Stimulated activated CD4-positive, alpha-beta T cell treated with anti-CD3 and anti-CD28 coated beads, Interleukin-1b, Interleukin-23, amount 100 ng/mL, for 24 hours (primary cell): ENCODE data around the gene IFRD2.
"Not testable (repeated sequence)": the region's sequence is repeated elsewhere in the genome, so short reads cannot be mapped to it uniquely, and the experiment has no call there.

Source experiments
- DNase-seq, 4 experiments: peaks; one replicate each; pipeline ENCODE4 v3.0.0-alpha.2; 2020; ENCODE audit warnings: low read depth in 4 of 4, low spot score in 1 of 4

IFRD2 gene

DNA sequence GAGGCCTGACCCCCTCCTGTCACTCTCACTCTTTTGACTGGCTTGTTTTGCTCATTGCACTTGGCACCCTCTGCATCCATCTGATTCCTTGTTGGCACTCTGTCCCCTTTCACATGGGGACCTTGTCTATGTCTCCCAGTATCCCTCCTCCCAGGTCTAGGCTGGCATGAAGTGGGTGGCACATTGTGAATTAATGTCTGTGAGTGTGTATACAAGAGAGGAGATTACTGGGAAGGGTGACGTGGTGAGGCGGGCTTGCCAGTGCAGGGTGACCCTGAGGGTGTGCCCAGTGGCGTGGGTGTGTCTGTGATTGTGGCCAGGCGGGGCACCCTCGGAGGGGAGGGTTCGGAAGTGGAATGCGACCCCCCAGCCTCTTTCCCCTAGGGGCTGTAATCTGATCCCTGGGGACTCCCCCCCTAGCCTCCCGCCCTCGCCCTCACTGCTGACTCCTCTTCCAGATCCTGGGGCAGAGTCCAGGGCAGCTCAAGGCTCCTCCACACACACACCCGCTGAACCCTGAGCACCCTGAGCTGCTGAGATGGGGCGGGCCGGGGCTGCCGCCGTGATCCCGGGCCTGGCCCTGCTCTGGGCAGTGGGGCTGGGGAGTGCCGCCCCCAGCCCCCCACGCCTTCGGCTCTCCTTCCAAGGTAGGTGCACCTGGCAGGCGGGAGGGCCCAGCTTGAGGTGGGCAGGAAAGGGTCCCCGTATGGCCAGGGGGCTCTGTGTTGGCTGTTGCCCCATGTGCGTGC is 23.4 kb downstream of the IFRD2 start, which contains the start of gene SEMA3B:
Gene SEMA3B (plus strand): TSS at position 445 of the 749 bp plus-strand sequence. CDS start 94 bp downstream, at position 539.
- no peak for DNase-seq

DNA sequence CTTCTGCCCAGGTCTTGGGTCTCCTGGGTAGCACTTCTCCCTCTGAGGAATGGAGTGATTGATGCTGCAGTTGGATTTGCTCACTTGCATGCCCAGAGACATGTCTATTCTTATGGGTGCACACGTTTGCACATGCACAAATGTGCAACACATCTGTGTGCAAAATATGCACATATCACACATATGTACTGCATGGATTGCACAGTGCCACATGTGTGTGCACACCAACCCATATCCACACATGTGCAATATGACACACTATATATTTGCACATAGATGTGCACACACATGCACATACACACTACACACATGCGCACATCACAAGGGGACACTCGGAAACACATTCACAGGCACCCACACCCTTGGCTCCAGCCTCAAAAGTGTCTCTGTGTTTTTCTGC is 24.0 kb downstream of the IFRD2 start:
- DNase-seq: no peak

DNA sequence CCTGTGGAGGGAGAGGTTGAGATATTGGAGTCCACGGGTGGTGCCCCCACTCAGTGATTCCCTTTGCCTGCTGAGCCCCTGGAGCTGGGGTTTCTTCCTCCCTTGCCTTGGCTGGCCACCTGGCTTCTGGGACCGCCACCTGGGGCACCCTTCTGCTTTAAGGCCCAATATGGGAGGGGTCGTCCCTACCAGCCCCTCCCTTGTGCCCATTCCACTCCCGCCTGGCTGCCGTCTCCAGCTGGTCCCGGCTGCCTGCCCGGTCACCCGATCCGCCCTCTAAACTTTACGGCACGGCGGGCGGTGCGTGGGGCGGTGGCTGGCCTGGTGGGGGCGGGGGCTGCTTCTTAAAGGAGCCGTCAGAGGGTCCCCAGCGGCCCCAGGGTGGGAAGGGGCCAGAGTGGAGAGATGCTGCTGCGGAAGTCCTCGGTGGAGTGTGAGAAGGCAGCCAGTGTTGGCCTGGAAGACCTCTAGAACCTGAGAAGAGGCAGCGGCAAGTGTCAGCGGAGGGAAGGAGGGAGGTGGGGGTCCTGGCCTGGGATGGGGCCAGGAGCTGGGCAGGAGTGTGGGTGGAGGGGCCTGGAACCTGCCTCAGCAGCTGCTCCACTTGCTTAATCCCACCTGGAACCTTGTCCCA is 24.8 kb downstream of the IFRD2 start:
- DNase-seq: no peak

DNA sequence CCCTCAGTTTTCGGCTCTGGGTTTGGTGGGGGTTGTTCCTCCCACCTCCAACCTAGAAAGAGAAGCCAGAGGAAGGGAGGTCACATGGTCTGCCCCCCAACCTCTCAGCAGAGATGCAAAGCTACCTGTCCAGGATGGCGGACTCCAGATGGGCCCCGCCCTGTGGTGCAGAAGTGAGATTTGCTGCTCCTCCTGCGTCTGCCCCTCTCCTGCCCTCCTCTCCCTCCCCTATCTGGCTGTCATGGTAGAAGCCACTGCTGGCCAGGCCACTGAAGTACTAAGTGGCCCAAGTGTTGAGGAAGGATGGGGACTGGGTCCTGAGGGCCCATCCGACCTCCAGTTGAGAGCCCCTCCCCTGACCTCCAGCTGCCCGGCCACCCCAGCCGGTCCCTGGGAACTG is 25.4 kb downstream of the IFRD2 start:
- DNase-seq: no peak

DNA sequence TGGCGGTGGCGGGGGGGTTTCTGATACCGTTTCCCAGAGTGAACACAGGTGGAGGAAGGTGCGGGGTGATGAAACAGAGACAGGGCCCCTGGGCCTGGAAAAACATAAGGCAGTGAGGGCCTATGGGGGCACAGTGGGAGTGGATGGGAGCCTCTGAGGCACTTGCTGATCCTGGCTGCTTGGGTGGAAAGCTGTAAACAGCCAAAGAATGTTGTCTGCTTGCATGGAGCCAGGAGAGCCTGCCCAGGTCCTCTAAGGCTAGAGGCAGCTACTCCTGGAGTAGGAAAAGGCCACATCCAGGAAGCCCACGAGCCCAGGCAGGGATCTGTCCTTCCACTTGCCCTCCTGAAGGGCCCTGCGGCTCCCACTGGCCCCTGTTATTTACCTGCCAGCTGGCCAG is 26.2 kb downstream of the IFRD2 start:
- DNase-seq: no peak

DNA sequence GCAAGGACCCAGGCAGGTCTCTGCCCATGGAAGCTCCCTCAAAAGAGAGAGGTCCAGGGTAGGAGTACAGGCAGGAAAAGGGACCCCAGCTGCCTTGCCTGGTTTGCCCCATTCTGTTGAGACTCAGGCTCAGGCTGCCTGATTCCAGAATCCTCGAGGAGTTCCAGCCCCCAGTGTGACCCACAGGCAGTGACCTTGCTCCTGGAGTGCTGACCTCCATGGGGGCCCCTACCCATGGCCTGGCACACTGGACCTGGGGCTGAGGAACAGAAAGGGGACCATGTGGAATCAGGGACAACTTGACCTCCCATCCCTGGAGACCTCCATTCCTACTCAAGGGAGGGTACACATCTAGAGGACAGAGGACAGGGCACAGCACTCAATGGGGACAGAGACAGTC is 26.7 kb downstream of the IFRD2 start:
- DNase-seq: no peak

DNA sequence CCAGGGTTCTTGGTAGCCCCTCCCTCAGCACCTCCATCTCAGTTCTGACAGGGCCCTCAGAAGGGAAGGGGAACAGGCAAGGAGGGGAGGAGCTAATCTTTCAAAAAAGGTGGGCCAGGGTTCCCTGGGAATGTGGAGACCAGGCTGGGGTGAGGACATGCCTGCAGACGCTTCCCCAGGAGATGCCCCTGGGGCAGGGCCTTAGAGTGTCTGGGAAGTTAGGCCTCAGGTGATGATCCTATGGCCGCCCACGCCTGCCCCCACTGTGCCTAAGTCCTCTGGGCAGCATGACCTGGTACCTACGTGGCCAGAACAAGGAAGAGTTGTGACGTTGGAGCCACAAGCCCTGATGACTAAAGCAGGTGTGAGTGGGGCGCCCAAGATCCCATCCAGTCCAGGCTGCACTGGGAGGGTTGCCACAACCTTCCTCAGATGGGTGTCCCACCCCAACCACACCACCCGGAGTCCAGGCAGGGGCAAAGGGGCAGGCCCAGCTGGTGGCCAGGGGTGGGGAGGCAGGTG is 27.2 kb downstream of the IFRD2 start:
- no peak for DNase-seq

DNA sequence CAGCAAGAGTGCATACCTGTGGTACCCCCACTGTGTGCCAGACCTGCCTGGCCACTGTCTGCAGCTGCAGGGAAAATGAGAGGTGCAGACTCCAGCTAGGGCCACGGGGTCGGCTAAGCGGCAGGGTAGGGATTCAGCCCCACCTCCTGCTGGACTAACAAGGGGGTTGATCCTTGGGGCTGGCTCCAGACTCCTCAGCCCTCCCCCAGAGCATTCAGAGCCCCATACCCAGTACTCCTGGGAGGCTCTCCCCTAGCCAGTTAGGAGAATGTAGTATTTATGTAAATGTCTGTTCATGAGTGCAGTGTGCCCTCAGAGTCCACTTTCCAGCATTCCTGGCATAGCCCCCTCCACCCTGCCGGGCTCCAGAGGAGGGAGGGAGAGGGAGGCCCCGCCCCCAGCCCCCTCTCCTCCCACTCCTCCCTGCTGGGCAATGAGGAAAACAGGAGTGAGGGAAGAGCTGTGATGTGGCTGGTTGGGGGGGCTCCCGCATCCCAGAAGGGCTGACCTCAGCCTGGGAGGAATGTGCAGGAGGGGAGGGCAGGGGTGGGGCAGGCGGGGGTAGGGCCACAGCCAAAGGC is 27.8 kb downstream of the IFRD2 start:
- no peak for DNase-seq

DNA sequence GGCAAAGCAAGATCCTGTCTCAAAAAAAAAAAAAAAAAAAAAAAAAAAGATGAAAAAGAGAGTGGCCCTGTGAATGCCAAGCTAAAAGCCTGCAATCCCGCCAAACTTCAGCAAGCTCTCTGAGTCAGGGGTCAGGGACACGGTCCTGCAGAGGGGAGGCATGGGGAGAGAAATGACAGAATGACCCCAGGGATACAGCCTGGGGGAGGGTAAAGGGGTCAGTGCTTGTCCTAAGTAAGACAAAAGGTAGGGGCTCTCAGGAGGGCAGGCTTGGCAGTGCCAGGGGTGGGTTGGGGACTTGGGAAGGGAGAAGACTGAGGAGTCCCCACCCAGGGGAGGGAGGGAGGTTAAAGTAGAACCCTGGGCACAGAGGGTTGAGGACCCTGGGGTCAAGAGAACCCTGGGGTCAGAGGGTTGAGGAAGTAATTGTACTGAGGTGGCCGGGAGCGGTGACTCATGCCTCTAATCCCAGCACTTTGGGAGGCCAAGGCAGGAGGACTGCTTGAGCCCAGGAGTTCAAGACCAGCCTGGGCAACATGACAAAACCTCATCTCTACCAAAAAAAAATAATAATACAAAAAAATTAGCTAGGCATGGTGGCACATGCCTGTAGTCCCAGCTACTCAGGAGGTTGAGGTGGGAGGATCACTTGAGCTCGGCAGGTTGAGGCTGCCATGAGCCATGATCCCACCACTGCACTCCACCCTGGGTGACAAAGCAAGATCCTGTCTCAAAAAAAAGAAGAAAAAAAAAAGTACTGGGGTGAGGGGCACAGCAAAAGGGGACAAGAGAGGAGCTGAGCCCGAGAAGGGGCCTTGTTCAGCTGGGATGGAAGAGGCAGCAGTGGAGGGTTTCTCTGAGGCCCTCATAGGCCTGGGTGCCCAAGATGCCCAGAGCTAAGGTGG is 28.5 kb downstream of the IFRD2 start:
- no peak for DNase-seq

DNA sequence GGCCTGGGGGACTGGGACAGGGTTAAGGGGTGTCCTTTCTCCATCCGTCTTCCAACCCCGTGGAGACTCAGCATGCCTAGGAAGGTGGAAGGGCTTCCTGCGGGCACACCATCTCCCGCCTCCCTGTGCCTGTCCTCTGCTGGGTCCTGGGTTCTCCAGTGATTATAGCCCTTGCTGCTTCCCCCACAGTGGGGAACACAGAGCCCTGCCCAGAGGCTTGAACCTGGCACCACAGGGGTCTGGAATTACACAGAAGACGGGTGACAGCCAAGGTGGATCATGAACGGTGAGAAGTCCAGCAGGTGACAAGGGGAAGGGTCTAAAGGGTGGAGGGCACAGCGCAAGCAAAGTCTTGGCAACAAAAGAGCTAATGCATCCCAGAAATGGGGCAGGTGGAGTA is 29.5 kb downstream of the IFRD2 start:
- DNase-seq: no peak

DNA sequence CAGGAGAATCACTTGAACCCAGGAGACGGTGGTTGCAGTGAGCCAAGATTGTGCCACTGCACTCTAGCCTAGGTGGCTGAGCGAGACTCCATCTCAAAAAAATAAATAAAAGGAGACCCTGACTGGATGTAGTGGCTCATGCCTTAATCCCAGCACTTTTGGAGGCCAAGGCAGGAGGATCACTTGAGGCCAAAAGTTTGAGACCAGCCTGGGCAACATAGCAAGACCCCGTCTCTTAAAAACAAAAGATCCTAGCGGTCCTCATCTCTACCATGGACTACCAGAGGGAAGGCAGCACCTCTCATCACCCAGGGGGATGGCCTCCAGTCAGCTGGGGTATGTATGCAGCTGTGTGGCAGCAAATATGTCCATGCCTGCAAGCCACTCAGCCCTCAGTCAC is 30.0 kb downstream of the IFRD2 start:
- not testable (repeated sequence) for DNase-seq

DNA sequence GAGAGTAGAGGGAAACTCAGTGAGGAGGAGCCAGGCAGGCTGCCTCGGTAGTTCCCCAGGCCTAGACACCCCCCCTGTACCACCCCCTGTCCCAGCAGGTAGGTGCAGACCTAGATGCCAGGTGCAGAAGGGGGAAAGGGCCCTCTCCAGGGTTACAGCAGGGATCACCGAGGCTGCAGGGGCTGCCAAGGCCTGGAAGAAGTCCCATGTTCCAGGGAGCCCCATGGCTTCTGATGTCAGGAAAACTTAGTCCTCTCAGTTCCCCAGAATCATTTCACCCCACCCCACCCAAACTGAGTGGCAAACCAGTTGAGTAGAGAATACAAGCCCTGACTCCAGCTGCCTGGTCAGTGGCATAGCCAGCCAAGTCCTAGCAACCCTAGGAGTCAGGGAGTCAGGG is 30.7 kb downstream of the IFRD2 start:
- no peak for DNase-seq

DNA sequence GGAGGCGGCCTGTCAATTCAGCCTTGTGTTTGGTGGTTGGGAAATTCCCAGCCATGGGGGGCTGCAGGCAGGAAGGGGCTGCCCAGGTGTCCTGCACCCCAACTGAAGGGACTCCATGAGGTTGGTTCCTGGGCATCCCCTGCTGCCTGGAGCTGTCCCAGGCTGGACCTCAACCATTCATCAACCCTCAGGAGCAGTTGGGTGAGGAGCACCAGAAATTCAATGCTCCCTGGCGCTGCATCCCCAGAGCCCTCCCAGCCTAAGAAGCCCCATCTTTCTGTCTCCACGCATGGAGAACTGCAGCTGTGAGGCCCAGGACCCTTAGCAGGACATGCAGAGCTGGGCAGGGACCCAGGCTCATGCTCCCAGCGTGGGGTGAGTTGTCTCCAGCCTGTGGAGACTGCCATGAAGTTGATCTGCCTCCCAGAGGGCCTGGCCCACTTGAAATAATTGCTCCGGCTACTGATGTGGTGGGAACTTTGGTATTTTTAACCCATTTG is 31.2 kb downstream of the IFRD2 start:
- DNase-seq: no peak

DNA sequence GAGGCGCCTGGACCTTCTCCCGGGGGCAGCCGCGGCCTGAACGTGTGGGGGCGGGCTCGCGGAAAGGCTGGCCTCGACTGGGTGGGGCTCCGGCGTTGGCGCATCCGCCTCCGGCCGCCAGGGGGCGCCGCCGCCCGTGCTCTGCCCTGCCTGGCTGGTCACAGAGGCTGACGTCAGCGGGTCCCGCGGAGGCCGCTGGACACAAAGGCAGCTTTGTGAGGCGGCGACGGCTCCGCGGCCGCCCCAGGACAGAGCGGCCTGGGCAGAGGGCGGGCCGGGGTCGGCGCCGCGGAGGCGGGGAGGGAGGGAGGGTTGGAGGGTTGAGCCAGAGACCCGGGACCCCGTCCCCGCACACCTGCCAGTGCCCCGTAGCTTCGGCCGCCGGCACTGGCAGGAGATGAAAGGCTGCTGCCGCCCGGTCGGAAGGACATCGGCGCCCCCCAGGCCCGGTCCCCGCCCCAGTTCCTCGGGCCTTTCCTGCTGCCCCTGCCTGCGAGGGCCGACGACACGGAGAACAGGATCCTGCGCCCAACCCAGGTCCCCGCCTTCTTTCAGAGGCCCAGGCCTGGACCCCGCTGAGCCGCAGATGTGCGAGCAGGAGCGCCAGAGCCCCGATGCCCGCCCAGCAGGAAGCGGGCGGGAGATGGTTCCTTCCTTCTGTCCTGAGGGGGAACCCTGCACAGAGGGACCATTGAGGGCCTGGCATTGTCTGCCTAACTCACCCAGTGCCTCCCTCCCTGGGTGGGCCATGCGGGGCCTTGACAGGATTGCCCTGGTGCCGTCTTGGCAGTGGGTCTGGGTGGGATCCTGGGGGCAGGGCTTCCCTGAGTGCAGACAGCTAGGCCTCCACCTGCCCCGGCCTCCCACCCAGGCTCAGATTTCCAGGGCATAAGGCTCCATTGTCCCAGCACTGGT is 31.9 kb downstream of the IFRD2 start:
- peak; percentile 54 to 80 (median 72) for DNase-seq

DNA sequence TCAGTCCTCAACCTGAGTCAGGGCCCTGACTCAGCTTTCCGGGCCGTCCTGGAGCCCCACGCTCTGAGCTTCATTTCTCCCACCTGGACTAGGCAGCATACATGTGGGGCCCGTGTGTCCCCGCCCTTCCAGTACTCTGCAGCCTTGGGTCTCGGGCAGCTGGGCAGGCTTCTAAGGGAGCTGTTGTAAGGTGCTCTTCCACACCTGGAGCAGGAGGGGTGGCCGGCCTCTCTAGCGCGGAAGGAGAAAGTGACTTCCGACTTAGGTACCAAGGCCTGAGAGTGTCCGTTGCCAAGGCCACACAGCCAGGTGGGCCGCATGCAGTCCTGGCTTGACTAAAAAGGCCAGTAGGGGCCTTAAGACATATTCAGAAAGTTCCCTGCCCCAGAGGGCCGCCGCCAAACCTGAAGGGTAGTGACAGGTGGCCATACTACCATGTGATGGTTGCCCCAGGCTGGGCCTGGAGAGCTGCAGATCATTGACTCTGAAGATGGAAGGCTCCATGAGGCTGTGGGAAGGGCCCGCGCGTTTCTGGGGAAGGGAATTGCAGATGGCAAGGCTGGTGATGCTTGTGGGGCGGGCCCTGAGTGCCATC is 32.7 kb downstream of the IFRD2 start:
- DNase-seq: no peak

DNA sequence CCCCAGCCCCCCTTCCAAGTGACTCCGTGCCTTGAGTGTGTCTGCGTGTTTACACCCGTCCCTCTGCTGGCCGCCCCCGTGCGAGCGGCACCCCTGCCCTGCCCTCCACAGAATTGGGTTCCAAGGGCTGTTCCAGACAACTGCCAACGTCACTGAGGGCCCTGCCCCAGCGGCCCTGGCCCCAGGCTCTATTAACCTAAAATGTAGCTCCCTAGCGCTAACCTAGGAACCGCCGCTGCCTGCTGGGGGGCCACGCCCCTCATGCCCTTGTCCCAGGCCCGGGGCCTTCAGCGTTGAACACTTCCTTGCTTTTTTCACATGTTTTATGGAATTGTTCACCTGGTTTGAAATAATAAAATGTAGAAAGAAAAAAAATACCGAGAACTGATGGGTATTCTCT is 33.2 kb downstream of the IFRD2 start:
- DNase-seq: no peak

DNA sequence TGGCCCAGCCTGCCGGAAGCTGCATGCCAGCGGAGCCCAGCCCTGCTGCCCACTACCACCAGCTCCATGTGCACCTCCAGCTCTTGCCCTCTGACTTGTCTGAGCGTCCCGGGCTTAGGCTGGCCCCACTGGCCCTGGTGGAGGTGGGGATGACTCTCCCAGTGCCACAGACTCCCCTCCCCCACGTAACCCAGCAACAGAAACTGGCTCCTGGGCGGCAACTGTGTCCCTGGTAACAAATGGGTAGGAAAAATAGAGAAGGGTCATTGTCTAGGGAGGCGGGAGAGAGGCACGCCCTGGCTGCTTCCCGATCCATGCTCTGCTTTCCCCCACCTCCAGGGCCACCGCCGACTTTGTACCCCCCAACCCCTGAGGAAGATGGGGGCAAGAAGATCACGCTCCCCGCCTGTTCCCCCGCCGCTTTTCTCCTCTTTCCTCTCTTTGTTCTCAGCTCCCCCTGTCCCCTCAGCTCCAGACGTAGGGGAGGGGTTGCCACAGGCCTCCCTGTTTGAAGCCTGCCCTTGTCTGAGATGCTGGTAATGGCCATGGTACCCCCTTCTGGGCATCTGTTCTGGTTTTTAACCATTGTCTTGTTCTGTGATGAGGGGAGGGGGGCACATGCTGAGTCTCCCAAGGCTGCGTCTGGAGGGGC is 34.1 kb downstream of the IFRD2 start:
- DNase-seq: no peak

DNA sequence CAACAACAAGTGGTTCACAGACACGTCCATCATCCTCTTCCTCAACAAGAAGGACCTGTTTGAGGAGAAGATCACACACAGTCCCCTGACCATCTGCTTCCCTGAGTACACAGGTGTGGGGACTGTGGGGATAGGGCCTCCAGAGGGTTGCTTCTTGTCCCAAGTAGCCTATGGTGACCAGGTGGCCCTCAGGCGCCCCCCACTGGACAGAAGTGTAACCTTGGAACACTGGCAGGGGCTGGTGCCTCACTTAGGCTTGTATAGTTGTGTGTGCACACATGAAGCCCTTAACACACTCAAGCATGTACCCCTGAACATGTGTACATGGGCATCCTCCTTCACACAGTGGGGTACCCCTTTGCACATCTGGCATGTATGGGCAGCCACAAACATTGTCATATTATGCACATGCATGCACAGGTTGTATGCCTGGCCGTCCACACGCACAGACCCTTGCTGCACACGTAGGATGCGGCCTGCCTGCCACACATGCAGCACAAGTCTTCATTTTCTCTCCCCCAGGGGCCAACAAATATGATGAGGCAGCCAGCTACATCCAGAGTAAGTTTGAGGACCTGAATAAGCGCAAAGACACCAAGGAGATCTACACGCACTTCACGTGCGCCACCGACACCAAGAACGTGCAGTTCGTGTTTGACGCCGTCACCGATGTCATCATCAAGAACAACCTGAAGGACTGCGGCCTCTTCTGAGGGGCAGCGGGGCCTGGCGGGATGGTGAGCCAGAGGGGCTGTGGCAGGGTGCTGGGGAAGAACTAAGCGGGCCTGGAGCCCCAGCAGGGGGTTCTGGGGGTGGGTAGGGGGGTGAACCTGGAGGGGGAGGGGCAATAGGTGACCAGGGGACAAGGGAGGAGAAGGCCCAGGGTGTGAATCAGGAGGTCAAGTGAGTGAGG is 35.0 kb downstream of the IFRD2 start:
- DNase-seq: no peak
